HG03060 (cell line): Measurements from ENCODE around the gene CCDC152.
"Not testable (repeated sequence)": the region's sequence is repeated elsewhere in the genome, so short reads cannot be mapped to it uniquely, and the experiment has no call there.

Source experiments
- ATAC-seq: cut with Tn5 transposase; IDR thresholded peaks from one replicate; pipeline ENCODE4 v1.9.1; 2021; ENCODE audit warnings: low read depth, moderate number of reproducible peaks; ENCODE audit not compliant: unreplicated experiment

CCDC152 gene

GRCh38 chr5:42811591-42812446 is 55.2 kb downstream of the CCDC152 start, which contains the start of gene SELENOP:
Gene SELENOP, minus strand, starts transcription at chr5:42811892. Its CDS starts 3,539 bp downstream, at chr5:42808353.
- no peak for ATAC-seq

GRCh38 chr5:42812620-42813019 is 56.0 kb downstream of the CCDC152 start:
- no peak for ATAC-seq

GRCh38 chr5:42813533-42813932 is 56.9 kb downstream of the CCDC152 start:
- no peak for ATAC-seq

- not testable (repeated sequence) for ATAC-seq
Observed at GRCh38 chr5:42816546-42816945, 59.9 kb downstream of the CCDC152 start.

GRCh38 chr5:42819745-42820144 is 63.1 kb downstream of the CCDC152 start:
- ATAC-seq: no peak

- no peak for ATAC-seq
Observed at GRCh38 chr5:42822548-42822947, 65.9 kb downstream of the CCDC152 start.

- ATAC-seq: no peak
Observed at GRCh38 chr5:42824347-42824976, 67.8 kb downstream of the CCDC152 start.

- ATAC-seq: no peak
Observed at GRCh38 chr5:42825422-42826148, 69.0 kb downstream of the CCDC152 start.

- no peak for ATAC-seq
Observed at GRCh38 chr5:42826757-42827515, 70.3 kb downstream of the CCDC152 start.

GRCh38 chr5:42828671-42829070 is 72.1 kb downstream of the CCDC152 start:
- ATAC-seq: no peak

- no peak for ATAC-seq
Observed at GRCh38 chr5:42830924-42831323, 74.3 kb downstream of the CCDC152 start.

GRCh38 chr5:42832060-42832459 is 75.4 kb downstream of the CCDC152 start:
- no peak for ATAC-seq

GRCh38 chr5:42836070-42836769 is 79.6 kb downstream of the CCDC152 start:
- no peak for ATAC-seq

- ATAC-seq: no peak
Observed at GRCh38 chr5:42837601-42838000, 81.0 kb downstream of the CCDC152 start.

- ATAC-seq: no peak
Observed at GRCh38 chr5:42839196-42839595, 82.6 kb downstream of the CCDC152 start.

GRCh38 chr5:42840269-42840668 is 83.7 kb downstream of the CCDC152 start:
- no peak for ATAC-seq

- no peak for ATAC-seq
Observed at GRCh38 chr5:42840842-42841567, 84.4 kb downstream of the CCDC152 start.

GRCh38 chr5:42842921-42843641 is 86.5 kb downstream of the CCDC152 start:
- ATAC-seq: no peak
